Measurements from ENCODE around the gene UBC.
"Not testable (repeated sequence)": the region's sequence is repeated elsewhere in the genome, so short reads cannot be mapped to it uniquely, and the experiment has no call there.

UBC gene

DNA sequence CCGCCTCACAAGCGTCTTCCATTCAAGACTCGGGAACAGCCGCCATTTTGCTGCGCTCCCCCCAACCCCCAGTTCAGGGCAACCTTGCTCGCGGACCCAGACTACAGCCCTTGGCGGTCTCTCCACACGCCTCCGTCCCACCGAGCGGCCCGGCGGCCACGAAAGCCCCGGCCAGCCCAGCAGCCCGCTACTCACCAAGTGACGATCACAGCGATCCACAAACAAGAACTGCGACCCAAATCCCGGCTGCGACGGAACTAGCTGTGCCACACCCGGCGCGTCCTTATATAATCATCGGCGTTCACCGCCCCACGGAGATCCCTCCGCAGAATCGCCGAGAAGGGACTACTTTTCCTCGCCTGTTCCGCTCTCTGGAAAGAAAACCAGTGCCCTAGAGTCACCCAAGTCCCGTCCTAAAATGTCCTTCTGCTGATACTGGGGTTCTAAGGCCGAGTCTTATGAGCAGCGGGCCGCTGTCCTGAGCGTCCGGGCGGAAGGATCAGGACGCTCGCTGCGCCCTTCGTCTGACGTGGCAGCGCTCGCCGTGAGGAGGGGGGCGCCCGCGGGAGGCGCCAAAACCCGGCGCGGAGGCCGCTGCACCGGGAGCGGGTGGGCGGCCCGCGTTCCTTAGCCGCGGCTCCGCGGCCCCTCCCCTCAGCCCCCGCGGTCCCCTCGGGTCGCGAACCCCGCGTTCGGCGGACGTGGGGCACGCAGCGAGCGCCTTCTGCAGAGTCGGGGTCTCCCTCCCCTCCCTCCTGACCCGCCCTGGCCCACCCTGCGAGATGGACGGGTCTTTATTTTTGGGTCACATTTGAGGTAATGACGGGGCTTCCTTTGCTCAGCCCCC is at the start of gene UBC:
Gene UBC (minus strand): TSS at position 259 of the 847 bp plus-strand sequence. CDS start 879 bp downstream, outside the sequence.
- DNase-seq = peak; percentile 96

DNA sequence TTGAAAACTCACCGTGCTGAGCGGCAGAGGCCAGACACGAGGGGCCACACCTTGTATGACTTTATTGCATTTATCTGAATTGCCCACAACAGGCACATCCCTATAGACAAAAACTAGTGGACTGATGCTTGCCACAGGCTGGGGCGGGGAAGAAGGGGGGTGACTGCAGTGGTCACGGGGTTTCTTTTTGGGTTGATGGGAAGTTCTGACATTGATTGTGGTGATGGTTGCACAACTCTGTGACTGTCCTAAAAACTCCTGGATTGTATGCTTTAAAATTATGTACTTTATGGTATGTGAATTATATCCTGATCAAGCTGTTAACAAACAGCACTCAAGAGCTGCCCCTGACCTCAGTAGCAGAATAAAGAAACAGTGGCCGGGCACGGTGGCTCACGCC is 48.8 kb upstream of the UBC start:
- no peak for DNase-seq

DNA sequence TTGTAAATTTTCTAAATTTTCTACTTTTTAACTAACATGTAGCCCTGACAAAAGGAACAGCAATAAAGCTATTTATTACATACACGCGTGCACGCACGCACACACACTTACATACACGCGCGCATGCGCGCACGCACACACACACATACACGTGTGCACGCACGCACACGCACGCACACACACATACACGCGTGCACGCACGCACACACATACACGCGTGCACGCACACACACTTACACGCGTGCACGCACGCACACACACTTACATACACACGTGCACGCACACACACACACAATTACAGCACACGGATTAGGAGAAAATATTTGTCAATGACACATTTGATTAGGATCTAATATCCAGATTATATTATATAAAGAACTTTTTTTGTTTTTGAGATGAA is 46.6 kb upstream of the UBC start:
- DNase-seq = no peak

DNA sequence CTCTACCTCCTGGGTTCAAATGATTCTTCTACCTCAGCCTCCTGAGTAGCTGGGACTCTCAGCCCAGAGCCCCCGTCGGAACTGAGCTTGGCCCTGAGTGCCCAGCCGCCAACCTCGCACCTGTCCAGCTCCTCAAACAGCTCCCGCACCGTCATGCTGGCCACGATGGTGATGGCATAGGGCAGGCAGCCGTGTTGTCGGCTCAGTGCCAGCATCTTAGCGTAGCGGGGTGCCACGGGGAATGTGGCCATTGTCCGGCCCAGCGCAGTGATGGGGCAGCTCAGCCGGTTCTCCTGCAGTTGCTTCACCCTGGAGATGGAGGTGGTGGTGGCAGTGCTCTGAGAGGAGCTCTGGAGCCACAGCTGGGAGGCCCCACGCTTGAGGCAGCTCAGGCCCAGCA is 42.1 kb upstream of the UBC start:
- no peak for DNase-seq

DNA sequence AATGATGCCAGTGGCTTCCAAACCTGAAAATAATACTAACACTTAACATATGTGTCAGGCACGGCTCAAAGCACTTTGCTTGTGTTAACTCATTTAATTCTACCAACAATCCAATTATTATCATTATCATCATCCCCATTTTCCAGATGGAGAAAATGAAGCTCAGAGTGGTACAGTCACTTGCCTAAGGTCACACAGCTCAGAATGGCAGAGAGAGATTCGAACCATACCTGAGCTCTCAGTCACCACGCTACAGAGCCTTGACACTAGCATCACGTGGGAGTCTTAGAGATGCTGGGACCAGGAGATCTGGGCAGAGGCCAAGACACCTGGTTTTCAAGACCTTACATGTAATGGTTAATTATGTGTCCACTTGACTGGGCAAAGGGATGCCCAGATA is 40.3 kb upstream of the UBC start:
- DNase-seq = no peak

DNA sequence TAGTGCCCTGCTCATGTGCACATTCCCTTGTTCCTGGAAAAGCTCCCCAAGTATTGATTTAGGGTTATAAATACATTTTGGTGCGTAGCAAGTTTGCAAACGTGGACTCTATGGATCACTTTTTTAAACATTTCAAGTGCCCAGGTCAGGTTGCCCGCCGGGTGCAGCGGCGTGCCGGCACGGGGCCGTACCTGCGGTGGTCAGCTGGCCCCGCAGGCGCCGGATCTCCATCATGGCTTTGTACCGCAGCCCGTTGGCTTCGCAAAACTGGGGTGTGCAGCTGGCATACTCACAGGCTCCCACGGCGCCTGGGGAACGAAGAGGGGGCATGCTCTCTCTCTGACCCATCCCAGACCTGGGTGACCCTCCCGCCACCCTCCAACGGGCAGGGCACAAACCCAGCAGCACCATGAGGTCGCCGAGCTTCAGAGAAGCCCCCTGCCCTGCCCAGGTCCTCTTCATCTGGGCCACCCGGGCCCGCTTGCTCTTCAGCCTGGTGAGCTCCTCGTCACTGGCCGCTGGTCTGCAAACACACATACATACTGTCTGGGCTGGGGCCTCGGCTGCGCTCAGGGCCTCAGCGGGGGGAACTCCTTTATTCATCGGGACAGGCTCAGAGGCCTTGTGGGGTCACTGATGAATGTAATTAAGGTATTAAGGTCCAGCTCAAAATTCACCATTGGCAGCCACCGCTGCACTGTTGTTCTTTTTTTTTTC is 39.4 kb upstream of the UBC start:
- no peak for DNase-seq

DNA sequence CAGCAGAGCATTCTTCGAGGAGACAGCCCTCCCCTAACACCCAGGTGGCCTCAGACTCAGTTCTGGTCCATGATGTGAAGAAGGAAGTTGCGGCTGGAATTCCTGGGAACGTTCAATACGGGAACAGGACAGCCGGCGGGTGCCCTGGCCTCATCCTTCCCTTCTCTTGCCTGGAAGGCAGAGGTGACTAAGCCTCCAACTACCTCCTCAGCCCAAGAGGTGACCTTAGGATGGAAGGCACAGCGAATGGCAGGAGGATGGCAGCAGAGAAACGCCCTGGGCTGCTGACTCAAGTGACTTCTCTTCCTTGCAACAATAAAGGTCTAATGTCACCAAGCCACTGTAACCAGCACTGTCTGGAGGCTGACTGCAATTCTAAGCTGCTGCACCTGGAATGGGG is 38.4 kb upstream of the UBC start:
- no peak for DNase-seq

DNA sequence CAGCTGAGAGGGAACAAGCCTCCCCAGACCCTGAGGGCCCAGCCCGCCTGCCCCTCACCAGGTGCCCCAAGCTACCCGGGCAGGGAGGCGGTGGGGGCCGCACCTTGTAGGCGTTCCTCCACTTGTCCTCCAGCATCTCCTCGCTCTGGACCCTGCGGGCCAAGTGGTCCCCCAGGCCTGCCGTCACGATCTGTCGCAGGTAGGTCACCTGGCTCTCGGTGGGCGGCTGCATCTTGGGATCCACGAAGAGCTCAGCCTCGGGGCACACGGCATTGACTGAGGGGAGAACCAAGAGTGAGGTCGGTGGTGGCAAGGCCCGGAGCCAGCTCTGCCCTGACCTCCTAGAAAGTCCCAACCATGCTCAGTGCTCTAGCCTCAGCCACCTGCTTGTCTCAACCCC is 37.8 kb upstream of the UBC start:
- DNase-seq = no peak

DNA sequence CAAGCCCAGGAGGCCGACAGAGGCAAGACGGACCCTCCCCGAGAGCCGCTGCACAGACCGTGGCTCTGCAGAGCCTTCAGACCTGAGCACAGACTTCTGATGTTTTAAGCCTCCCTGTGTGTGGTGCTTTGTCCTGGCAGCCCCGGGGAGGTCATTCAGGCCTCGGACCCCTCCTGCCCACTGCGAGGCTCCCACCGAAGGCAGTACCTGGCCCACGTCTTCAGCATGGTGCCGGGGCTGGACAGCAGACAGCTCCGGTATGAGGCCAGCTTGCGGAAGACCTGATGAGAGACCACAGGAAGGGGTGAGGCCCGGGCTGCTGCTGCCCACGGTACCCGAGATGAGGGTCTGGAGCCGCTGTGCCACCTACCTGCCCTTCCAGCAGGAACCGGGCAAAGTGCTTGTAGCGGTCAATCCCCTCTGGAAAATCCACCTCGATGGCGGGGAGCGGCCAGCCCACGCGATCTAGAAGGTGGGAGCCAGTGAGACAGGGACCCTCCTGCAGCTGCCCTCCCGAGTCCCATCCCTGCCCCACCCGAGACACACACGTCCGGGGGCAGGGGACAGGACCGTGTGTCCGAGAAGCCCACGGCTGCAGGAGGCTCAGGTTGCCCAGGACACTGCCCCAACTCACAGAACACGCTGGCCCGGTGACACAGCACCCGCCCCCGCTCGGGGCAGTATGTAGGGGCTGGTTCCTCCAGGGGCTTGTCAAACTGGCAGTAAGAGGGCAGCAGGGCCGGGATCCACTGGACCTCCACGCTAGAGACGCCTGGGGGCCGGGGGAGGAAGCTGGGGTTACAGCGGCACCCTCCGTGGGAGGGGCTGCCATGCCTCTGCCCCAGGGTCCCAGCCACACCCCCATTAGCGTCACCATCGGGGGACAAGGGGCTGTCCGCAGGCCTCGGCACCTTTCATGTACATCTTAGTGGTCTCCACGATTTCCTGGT is 35.6 kb upstream of the UBC start:
- no peak for DNase-seq

DNA sequence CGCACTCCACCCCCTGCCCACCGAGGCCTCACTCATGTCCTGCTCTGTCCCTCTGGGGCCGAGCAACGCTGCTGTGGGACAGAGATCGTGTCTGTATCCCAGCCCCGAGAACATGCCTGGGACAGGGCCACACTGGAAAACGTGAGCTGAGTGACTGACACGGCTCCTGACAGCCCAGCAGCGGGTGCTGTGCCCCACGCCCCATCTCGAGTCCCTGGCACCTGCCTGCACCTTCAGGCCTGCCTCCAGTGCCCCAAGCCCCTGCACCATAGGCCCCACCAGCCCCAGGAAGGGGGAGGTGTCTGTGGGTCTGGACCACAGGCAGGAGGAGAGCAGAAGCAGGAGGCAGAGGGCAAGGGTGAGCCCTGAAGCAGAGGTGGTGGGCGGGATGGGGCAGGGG is 34.6 kb upstream of the UBC start:
- DNase-seq = no peak

DNA sequence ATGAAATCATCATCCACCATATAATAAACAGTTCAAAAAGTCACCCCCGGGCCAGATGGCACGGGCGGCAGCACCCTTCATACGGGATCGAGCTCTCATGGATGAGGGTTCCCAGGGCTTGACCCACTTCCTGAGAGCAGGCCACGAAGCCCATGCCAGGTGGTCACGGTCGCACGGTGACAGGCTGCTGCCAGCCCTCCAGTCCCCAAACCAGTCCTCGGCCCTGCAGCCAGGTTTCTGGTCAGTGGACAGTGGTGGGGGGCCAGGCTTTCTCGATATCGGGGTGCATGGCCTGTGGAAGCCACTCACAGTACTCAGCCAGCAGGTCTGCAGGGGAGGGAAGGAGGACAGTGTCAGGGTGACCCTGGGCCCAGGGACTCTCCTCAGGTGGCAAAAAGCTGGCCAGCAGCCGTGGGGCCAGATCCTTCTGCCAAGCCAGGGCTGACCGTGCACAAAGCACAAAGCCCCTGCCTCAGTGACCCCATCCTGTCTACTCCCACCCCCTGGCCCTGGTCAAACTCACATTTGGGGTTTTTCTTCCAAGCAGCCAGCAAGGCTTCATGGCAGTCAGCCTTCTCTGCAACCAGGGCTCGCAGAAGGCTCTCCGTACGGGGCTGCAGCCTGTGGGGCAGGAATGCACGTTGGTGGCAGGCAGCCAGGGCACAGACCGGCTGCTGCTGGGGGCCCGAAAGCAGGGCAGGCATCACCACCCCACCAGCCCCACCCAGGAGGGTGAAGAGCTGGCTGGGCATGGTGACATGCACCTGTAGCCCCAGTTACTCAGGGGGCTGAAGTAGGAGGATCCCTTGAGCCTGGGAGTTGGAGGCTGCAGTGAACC is 33.3 kb upstream of the UBC start:
- DNase-seq = no peak

DNA sequence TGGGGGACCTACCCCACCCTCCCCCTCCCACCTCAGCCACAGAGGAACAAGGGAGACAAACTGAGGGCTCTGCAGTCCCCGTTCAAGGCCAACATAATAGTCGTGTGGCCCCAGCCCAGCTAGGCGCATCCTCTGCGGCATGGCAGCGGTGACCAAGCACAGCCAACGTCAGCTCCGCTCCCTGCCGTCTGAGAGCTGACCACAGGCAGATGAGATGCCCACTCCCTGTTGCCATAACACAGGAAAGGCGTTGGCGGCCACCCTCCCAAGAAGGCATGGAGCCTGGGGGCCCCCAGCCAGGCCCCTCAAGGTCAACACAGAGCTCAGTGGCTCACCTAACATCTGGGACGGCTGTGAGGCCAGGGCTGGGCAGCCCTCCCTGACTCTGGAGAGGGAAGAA is 32.6 kb upstream of the UBC start:
- no peak for DNase-seq

DNA sequence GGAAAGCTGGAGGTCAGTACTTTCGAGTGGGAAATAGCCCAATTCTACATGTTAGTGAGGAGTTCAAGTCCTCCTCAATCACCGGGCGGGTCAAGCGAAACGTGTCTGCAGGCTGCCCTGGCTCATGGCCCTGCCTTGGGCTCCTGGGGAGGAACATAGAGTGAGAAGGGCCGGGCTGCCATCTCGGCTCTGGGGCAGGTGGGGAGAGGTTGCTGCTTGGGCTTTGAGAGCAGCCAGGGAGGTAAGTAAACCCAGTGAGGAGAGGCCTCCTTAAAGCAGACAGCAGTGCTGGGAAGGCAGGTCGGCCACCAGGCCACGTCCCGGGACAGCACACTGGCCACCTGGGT is 32.0 kb upstream of the UBC start:
- DNase-seq = no peak

DNA sequence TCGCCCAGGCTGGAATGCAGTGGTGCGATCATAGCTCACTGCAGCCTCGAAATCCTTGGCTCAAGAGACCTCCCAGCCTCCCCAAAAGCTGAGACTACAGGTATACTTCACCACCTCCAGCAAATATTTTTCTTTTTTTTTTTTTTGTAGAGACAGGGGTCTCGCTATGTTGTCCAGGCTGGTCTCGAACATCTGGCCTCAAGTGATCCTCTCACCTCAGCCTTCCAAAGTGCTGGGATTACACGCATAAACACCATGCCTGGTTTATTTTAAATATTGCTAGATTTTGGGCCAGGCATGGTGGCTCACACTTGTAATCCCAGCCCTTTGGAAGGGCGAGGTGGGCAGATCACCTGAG is 26.7 kb upstream of the UBC start:
- no peak for DNase-seq

DNA sequence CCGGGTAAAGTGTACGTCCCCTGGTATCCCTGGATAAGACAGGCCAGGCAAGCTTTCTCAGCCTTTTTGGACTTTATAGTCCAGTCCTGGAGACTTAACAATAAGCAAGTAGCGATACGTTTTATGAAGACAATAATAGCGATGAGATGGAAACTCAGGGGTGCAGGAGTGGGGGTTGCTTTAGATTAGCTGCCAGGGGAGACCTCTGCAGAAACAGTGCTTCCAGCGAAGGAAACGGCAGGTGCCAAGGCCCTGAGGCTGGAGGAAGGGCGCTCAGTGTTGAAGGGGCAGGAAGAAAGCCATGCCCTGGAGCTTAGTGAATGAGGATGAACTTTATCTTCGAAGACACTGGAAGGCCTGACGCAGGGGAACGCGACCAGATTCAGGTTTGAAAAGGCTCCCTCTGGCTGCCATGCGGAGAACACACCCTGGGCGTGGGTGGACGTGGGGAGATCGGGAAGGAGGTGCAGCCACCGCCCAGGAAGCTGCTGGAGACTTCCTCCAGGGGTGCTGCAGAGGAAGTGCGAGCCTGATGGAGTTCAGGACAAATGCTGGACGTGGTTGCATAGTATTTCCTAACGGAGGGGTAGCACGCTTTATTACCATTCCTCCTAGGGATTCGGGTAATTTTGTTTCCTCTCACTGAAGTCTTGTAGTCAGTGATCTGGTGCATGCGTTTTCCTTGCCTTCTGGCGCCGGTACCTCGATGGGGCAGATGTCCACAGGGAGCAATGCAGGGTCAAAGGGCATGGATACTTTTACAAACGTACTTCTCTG is 26.1 kb upstream of the UBC start:
- DNase-seq = peak; percentile 90

DNA sequence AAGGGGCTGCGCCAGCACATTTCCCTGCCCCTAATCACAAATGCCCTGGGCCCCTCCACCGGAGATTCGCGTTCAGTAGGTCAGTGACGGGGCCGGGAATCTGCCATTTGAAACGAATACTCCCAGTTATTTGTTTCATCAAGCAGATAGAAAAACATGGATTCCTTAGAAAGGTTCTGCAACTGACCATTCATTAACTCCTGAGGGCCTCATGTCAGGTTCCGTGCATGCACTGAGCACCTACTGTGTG is 25.6 kb upstream of the UBC start:
- DNase-seq = no peak

DNA sequence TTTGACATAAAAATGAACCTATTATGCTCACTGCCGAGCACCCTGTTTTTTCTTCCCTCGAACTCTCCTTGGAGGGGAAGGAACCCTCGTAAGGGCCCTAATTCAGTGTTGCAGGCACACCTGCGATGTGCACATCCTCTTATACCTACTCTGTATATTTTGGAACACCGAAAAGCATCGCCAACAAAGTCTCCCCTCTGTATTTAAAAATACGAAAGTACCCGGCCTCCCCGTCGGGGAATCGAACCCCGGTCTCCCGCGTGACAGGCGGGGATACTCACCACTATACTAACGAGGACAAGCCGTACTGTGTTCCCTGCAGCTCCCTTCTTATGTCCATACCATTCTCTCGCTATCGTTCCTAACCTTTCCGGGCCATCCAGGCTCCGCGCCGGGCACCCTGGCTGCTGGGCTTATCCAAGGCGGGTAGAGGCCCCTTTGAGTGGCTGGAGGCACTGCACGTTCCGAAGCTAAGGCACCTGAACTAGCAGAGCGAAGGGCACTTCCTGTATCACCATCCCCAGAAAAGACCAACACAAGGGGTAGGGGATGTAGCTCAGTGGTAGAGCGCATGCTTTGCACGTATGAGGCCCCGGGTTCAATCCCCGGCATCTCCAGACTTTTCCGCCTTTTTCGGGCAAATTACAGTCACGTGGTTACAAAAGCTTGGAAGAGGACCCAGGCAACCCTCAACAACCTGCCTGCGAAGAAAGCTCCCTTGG is 25.1 kb upstream of the UBC start:
- DNase-seq = peak; percentile 99

DNA sequence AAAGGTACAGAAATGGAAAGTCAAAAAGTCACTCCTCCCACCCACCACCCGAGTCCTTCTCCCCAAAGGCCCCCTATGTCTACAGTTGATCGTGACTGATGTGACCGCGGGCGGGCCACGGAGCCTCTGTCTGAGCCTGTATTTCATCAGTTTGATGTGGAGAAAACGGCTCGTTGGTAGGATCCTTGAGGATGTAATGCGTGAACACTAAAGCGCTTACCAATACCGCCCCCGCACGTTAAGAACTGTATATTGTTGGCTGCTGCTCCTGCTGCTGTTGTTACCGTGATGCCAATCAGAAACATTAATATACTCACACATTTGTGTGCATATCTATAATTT is 24.6 kb upstream of the UBC start:
- DNase-seq = peak; percentile 79

DNA sequence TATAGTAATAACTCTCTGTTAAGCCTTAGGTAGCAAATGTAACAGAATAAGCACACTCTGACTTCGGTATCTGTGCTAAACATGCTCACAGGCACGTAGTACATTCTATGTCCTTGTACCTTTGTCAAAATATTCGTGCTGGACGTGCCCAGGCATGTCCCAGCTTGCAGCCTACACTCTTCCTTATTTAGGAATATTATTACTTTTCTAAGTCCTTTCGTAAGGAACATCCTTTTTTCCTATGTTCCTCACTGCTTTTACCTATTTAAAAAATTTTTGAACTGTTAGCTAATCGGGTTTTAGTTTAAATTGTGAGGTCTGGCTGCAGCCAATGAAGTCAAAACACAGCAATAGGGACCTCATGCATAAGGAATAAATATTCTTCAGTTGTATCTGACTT is 24.1 kb upstream of the UBC start:
- no peak for DNase-seq

DNA sequence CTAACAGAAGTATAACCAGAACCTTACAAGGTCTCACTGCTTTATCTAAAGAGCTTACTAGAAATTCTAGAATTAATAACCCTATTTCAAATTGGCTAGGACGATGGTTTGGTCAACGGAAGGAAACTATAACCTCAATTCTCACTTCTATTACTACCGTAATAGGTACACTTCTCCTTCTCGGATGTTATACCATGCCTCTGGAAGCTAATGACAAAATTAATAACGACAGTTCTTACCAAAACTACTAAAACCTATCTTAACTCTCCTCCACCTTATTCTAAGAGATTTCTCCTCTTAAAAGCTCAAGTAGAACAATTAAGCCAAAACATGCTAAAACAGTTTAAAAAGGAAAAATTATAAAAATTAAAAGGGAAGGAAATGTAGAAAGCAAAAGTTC is 23.7 kb upstream of the UBC start:
- DNase-seq = no peak

DNA sequence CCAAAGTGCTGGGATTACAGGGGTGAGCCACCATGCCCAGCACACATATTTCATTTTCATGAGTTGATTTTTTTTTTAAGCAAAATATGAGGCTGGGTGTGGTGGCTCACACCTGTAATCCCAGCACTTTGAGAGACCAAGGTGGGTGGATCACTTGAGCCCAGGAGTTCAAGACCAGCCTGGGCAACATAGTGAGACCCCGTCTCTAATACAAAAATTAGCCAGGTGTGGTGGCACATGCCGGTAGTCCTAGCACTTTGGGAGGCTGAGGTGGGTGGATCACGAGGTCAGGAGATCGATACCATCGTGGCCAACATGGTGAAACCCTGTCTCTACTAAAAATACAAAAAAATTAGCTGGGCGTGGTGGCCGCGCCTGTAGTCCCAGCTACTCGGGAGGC is 17.1 kb upstream of the UBC start:
- DNase-seq = not testable (repeated sequence)

DNA sequence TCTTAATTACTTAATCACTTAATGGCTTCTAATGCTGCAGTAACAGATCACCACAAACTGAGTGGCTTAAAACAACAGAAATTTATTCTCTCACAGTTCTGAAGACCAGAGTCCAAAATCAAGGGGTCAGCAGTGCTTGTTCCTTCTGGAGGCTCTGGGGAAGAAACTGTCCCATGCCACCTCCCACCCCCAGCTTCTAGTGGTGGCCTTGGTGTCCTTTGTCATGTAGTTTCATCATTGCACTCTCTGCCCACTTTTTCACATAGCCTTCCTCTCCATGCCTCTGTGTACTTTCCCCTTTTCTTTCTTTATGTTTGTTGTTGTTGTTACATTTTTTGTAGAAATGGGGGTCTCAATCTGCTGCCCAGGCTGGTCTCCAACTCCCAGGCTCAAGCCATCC is 16.1 kb upstream of the UBC start:
- DNase-seq = no peak

Data from activated CD8-positive, alpha-beta memory T cell treated with anti-CD3 and anti-CD28 coated beads, Interleukin-2, amount 50 U/mL, for 48 hours (primary cell).